IPS-NIHi7 (cell line): ENCODE results near the gene AIRE.

Experiments used
- DNase-seq: peaks from one replicate; pipeline ENCODE4 v3.0.0; 2012; ENCODE audit warnings: mixed read lengths; ENCODE audit errors: extremely low spot score

The AIRE gene

GRCh38 chr21:44305691-44306090 lies 20.0 kb downstream of the AIRE start:
- DNase-seq: no peak

GRCh38 chr21:44306936-44307704 lies 21.4 kb downstream of the AIRE start:
- DNase-seq: no peak

- no peak for DNase-seq
These were observed 25.2 kb downstream of the AIRE start for GRCh38 chr21:44310628-44311507.

- no peak for DNase-seq
These were observed 26.4 kb downstream of the AIRE start for GRCh38 chr21:44312089-44312488.

- no peak for DNase-seq
These were observed 27.0 kb downstream of the AIRE start for GRCh38 chr21:44312716-44313115.

- no peak for DNase-seq
These were observed 27.8 kb downstream of the AIRE start for GRCh38 chr21:44313451-44313850.

- DNase-seq: no peak
These were observed 28.5 kb downstream of the AIRE start for GRCh38 chr21:44314128-44314527.

- no peak for DNase-seq
These were observed 28.9 kb downstream of the AIRE start for GRCh38 chr21:44314561-44314960.

- no peak for DNase-seq
These were observed 30.1 kb downstream of the AIRE start for GRCh38 chr21:44315691-44316203.

GRCh38 chr21:44316277-44316900 lies 30.7 kb downstream of the AIRE start:
- no peak for DNase-seq

- no peak for DNase-seq
These were observed 31.6 kb downstream of the AIRE start for GRCh38 chr21:44317241-44317782.

- DNase-seq: no peak
These were observed 32.2 kb downstream of the AIRE start for GRCh38 chr21:44317871-44318270.

- no peak for DNase-seq
These were observed 33.0 kb downstream of the AIRE start for GRCh38 chr21:44318489-44319285.

GRCh38 chr21:44319407-44320065 lies 33.9 kb downstream of the AIRE start:
- DNase-seq: no peak

- DNase-seq: no peak
These were observed 35.2 kb downstream of the AIRE start for GRCh38 chr21:44320847-44321246.

- DNase-seq: no peak
These were observed 36.3 kb downstream of the AIRE start for GRCh38 chr21:44321846-44322450.

- no peak for DNase-seq
These were observed 37.1 kb downstream of the AIRE start for GRCh38 chr21:44322621-44323325.

GRCh38 chr21:44323591-44323990 lies 37.9 kb downstream of the AIRE start:
- DNase-seq: no peak

- no peak for DNase-seq
These were observed 38.6 kb downstream of the AIRE start for GRCh38 chr21:44324106-44324853.
